SIG-M5 treated with dmso at 0.1 percent for 504 hours (cell line): ENCODE results near the gene ZNF385B.
"Not testable (repeated sequence)": the region's sequence is repeated elsewhere in the genome, so short reads cannot be mapped to it uniquely, and the experiment has no call there.

Experiments
- DNase-seq: peaks from one replicate; lab custom pipeline; 2025; ENCODE audit not compliant: unreplicated experiment; lab: John Stamatoyannopoulos, UW

The ZNF385B gene

DNA sequence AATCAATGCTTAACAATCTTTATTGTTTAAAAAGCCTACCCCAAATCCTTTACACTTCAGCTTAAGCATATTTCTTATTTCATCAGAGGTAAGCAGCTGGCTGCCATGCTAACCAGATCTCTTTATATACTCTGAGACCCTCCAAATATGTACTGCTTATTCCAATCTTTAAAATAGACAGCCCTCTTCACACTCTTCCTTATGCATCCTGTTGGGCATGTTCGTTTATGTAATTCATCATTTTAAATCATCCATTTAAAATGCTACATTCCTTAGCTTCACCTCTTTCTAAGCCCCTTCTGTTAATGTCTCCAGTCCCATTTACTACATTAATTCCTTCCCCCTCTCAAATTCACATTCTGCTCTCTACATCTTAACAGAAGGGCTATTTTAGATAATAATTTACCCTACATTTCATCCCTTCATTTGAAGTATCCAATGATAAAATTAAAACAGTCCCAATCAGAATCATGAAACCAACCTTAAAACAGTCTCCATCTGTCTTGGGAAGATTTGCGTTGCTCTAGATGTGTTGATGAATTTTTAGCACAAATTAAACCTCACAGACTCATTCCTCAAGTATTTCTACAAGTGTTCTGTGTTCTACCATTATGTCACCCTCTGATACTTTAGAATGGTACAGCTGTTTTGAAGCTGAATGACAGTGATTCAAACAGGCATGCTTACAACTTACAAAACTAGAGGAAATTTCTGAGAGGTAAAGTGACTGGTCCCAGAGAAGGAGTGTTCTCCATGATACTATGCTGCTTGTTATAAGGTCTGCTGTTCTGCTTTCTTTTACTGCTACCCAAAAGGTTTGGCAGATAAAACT lies 59.1 kb downstream of the ZNF385B start:
- DNase-seq, result no peak

DNA sequence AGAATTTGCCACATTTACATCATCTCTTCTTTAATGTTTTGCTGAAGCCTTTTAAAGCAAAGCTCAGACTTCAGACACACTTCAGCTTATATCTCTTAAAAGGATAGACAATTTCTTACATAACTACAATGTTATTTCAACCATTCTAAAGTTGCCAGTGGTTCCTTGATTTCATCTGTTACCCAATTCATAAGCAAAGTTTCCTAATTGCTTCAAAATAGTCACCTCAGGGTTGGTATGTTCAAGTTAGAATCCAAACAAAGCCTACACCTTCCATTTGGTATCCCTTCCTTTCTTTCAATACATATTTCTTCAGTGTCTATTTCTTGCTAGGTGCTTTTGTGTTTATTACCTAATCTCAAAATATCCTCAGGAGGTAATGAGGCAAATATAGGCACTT lies 60.6 kb downstream of the ZNF385B start:
- DNase-seq, result no peak

GRCh38 chr2:179796213-179797007 lies 65.0 kb downstream of the ZNF385B start:
- no peak for DNase-seq

DNA sequence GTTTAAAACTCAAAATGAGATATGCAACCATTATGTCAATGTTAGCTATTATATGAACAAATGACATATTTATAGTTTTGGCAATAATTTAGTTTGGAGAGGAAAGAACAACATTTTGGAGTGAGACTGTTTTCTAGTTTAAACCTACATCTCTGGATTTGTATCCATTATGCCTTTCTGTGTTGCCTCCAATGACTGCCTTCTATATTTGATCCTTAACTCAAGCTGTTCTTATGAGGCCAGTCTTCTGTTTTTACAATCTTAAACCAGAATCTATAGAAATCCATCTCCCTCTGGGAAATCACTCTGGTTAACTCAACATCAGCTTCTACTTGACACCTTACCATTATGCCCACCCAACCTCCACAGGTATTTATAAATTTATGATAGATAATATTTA lies 67.5 kb downstream of the ZNF385B start:
- no peak for DNase-seq

DNA sequence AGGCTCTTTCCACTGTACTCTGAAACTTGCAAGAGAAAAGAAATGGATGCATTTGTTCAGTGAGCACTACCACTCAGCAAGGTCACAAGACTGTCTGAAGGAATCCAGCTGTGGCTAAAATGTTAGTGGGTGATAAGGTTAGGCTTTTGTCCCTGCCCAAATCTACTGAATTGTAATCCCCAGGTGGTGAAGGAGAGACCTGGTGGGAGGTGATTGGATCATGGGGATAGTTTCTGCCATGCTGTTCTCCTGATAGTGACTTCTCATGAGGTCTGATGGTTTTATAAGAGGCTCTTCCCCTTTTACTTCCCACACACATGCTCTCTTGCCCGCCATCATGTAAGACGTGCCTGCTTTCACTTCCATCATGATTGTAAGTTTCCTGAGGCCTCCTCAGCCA lies 68.2 kb downstream of the ZNF385B start:
- no peak for DNase-seq

DNA sequence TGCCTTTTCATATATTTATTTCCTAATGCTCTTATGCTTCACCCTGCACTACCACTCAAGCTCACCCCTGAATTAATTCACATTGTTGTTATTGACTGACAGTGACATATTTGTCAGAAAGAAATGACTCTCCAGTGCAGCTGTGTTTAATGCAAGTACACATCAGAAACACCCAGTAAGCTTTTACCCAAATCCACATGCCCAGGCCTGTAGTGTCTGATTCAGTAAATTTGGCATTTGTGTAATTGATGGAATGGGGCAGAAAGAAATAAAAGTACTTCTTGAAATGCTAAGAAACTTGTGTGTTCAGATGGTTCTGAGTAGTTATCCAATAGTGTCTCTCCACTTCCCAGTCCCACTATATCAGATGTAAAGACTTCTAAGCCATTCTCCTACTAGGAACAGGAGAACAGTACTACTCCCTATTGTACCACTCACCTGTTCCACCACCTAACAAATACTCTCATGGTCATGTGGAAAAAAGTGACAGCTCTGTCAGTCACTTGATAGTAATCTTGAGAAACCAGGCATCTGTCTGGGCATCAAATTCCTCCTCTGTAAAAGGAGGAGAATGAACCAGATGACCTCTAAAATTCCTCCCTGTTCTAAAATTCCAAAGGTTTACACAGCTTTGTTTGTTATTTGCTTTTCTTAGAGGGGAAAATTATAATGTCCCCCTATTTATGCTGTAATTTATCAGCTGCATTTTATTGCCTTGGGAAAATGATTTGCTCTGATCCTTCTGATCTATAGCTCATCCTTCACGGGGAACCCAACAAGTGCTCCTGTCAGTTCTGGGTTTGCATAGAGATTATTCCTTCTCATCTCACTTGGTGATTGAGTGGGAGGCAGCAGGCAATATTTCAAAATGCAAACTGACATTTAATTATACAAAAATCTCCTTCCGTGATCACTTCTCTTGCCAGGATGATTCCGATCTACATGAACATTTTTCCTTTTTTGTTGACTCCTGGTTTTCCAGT lies 70.9 kb downstream of the ZNF385B start:
- DNase-seq, result no peak

GRCh38 chr2:179788104-179788503 lies 73.3 kb downstream of the ZNF385B start:
- no peak for DNase-seq

GRCh38 chr2:179787601-179788000 lies 73.8 kb downstream of the ZNF385B start:
- DNase-seq, result no peak

GRCh38 chr2:179785902-179786301 lies 75.5 kb downstream of the ZNF385B start:
- no peak for DNase-seq

DNA sequence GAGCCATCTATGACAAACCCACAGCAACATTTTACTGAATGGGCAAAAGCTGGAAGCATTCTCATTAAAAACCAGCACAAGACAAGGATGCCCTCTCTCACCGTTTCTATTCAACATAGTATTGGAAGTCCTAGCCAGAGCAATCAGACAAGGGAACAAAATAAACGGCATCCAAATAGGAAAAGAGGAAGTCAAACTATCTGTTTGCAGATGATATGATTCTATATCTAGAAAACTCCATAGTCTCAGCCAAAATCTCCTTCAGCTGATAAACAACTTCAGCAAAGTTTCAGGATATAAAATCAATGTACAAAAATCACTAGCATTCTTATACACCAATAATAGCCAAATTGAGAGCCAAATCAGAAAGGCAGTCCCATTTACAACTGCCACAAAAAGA lies 79.1 kb downstream of the ZNF385B start:
- not testable (repeated sequence) for DNase-seq

DNA sequence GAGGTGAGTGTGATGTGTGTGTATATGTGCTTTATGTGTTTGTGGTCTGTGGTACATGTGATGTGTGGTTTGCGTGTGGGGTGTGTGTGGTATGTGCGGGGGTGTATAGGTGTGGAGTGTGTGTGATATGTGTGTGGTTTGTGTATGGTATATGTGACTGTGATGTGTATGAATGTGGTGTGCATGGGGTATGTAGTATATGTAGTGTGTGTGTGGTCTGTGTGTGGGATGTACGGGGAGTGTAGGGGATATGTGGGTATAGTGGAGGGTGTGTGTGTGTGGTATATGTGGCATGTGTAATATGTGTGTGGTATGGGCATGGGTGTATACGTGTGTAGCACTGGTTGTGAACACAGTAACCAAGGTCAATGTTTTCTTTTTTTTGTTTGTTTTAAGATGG lies 87.4 kb downstream of the ZNF385B start:
- DNase-seq, result no peak

GRCh38 chr2:179772346-179772745 lies 89.1 kb downstream of the ZNF385B start:
- no peak for DNase-seq

DNA sequence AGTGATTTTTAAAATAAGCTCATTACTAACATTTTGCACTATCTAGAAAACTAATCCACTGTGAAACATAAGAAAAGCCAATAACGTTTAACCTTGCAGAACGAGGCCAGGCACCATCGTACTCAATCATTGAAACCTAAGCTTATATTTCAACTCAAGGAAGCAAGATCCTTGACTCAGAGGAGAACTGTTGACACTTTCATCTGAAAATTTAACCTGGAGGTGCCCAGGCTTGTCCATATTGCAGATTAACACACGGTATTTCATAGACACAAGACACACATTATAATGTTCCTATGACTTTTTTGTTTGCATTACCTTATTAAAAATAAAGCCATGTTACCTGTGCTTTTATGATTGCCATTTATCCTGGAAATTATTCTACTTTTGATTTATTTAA lies 89.6 kb downstream of the ZNF385B start:
- no peak for DNase-seq

DNA sequence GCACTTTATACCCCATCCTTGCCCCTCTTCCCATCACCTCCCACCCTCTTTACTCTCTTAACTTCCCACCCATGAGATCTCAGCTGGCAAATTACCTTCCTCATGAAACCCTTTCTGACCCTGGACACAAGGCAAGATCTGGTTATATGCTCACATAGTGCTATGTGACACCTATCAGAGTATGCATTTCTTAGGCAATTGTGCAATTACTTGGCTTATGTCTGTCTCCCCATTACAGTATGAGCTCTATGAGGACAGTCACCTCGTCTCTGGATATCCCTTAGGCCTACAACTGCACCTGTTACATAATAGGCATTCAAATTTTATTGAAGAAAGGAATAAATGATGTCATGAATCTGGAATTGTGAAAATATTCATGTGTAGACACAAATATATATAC lies 91.4 kb downstream of the ZNF385B start:
- no peak for DNase-seq

GRCh38 chr2:179769323-179769722 lies 92.1 kb downstream of the ZNF385B start:
- DNase-seq, result no peak

DNA sequence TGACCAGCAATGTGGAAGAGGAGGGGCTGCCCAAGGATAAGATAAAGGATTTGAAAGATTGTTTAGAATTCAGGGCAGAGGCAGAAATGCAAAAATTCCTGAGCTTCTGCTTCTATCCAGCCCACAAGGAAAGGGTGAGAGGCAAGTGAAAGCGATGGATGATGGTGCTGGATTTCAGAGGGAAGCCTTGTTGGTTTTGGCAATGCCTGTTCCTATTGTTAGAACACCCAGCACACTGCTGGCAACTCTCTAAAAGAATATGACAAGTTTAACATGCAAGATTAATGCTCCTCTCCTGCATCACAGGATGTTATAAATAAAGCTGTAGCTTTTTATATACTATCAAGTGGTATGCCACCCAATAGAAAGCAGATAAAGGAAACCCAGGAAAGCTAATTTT lies 92.6 kb downstream of the ZNF385B start:
- no peak for DNase-seq

- DNase-seq, result no peak
These were observed 95.7 kb downstream of the ZNF385B start for GRCh38 chr2:179765666-179766065.

- DNase-seq, result no peak
These were observed 96.7 kb downstream of the ZNF385B start for GRCh38 chr2:179764710-179765109.

DNA sequence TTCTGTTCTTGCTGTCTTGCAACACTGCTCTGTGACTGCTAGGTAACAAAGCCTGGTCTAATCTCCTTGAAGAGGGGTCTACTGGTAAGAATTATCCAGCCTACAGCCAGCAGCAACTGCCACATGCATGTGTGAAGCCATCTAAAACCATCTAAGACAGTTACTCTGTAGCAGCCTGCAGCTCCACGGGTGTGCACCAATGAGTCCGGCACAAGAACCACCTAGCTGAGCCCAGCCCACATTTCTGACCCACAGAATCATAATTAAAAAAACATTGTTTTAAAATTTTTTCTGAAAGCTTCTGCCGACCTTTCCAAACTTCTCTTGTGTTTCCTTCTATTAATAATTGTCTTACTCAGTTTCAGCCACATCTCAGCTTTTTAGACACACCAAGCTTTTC lies 102.8 kb downstream of the ZNF385B start:
- DNase-seq, result no peak

GRCh38 chr2:179751163-179751809 lies 110.1 kb downstream of the ZNF385B start:
- peak; percentile 47 for DNase-seq

DNA sequence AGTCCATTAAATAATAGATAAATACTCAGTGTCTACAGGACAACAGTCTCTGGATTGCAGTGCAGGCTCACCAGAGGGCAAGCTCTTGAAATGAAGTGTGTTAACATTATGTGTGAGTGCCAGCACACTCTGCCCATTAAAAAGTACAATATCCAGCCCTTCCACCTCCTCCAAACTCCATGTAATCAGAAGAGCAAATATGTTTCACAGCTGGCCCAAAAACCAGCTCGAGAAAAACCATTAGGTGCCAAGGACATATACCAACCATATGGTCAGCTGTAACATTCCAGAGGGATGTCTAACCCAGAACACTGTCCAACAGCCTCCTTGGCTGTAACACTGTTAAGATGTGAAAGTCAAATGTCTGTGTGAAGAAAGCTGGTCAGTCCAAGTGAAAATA lies 112.2 kb downstream of the ZNF385B start:
- no peak for DNase-seq
